Body of pancreas (tissue), 4 donors: ENCODE results near the gene GSTA3. TPM values are rescaled to one million over a fixed set of nuclear protein-coding genes. Genes with fewer than 3 reads are reported as not detected.
"Not testable (repeated sequence)": the region's sequence is repeated elsewhere in the genome, so short reads cannot be mapped to it uniquely, and the experiment has no call there.

Source experiments
- ATAC-seq: fragments of 150-250 bp; one replicate; pipeline ENCODE4 v1.9.1; 2016
- DNase-seq, 4 donors: peaks; one replicate each; pipeline ENCODE4 v3.0.0-alpha.2; 2019
- H3K27ac ChIP-seq, 4 donors: fragments of 200-600 bp; sonication (generic); 1 replicate in 3 of 4; 2 replicates in 1 of 4; pipeline versions ENCODE4 v1.5.1 to v1.6.1; 2016 to 2019; ENCODE audit warnings: mild to moderate bottlenecking in 1 of 4, mixed read lengths in 1 of 4, moderate library complexity in 1 of 4
- H3K27me3 ChIP-seq, 2 donors: fragments of 200-600 bp; sonication (generic); one replicate each; pipeline ENCODE4 v1.6.0; 2016; ENCODE audit warnings: mild to moderate bottlenecking in 1 of 2
- H3K36me3 ChIP-seq, 2 donors: fragments of 200-600 bp; sonication (generic); replicated peaks in 1 of 2; 2 replicates each; pipeline ENCODE4 v1.5.1; 2016; ENCODE audit warnings: low read depth in 2 of 2; ENCODE audit not compliant: insufficient read depth in 1 of 2
- H3K4me1 ChIP-seq: fragments of 200-600 bp; sonication (generic); one replicate; pipeline ENCODE4 v1.6.0; 2016
- H3K4me3 ChIP-seq, 2 donors: fragments of 200-600 bp; sonication (generic); 1 replicate in 1 of 2; 2 replicates in 1 of 2; pipeline ENCODE4 v1.5.1; 2016 to 2019
- H3K9me3 ChIP-seq, 3 donors: fragments of 200-600 bp; sonication (generic); 1 replicate in 2 of 3; 2 replicates in 1 of 3; pipeline ENCODE4 v1.5.1; 2016
- CTCF ChIP-seq, 7 experiments: fragments of 450-650 bp in 4 of 7; fragments of 200-600 bp in 3 of 7; sonication (generic) in 3 of 7; IDR thresholded peaks; one replicate each; pipeline ENCODE4 v1.5.1; 2016 to 2019; ENCODE audit warnings: antibody characterized with exemption in 7 of 7
- POLR2A ChIP-seq, 3 donors: fragments of 450-650 bp; IDR thresholded peaks; one replicate each; pipeline ENCODE4 v1.6.1; 2016; ENCODE audit warnings: antibody characterized with exemption in 3 of 3, mild to moderate bottlenecking in 2 of 3
- WGBS, 2 donors: methylation state at CpG; one replicate each; pipeline ENCODE4 v1.1.5; 2017; 5-methylcytosine and 5-hydroxymethylcytosine counted together
- intact Hi-C: fragments of 100-400 bp; cut with DNase I; formaldehyde crosslinking; loops from one replicate; pipeline ENCODE4 v1.15.1; 2023
- total RNA-seq, 2 donors: library from RNA; depleted of rRNA; stranded (reverse); fragments of >200 nt; gene quantifications; one replicate each; pipeline ENCODE4 v1.1.0, GENCODE V29; 2016

Gene GSTA3
- total RNA-seq, 2 donors from 2014 or later: not detected

- 81 to 85% methylated on average over 4 of the region's 4 CpGs for WGBS, 2 donors
- Histone ChIP-seq H3K9me3 (no peaks in the 10 kb centered on the region), H3K4me3 (no peak overlapping the region), H3K27ac (no peak overlapping the region), H3K27me3 (no peaks in the 10 kb centered on the region), H3K36me3 (no peaks in the 10 kb centered on the region), H3K4me1 (no peaks in the 10 kb centered on the region)
- intact Hi-C loops: no loop called here
- no peak for DNase-seq
- TF ChIP-seq POLR2A (IDR thresholded peaks at IDR 0.05): no peak
- no peak for TF ChIP-seq CTCF (IDR thresholded peaks at IDR 0.05)
- ATAC-seq: no peak
These were observed 9.0 kb downstream of the GSTA3 start for GRCh38 chr6:52900536-52900935.

- H3K4me1 ChIP-seq: peaks cover 29% of the 10 kb centered on the region
- 77 to 83% methylated on average over 3 of the region's 3 CpGs for WGBS, 2 donors
- DNase-seq, intact Hi-C loops, H3K36me3 ChIP-seq, H3K4me3 ChIP-seq, H3K9me3 ChIP-seq, H3K27ac ChIP-seq, ATAC-seq, H3K27me3 ChIP-seq: not testable (repeated sequence)
These were observed 13.7 kb downstream of the GSTA3 start for GRCh38 chr6:52895790-52896189.

DNA sequence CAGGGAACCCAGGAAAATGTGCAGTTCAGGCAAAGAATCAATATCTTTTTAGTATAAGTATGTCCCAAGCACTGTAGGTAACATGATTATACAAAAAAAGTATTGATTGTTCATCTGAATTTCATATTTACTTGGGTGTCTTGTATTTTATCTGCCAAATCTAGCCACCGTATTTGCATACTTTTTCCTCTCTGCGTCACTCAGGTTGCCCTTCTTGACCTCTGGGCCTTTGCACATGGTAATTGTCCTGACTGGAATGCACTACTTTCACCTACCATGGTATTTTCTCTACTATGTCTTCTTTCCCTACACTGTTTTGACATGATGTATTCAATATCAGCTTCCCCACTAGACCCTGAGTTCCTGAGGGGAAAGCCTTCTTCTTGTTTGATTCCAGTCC lies 15.2 kb downstream of the GSTA3 start:
- ATAC-seq: peak; percentile 58
- Histone ChIP-seq H3K4me1 (peaks cover 29% of the 10 kb centered on the region), H3K27ac (peak overlapping the region in 3 of 4 donors; percentile 49 to 69 (median 57)), H3K4me3 (no peak overlapping the region), H3K9me3 (no peaks in the 10 kb centered on the region), H3K27me3 (no peaks in the 10 kb centered on the region), H3K36me3 (no peaks in the 10 kb centered on the region)
- no peak for DNase-seq
- intact Hi-C loops: no loop called here
- TF ChIP-seq CTCF (IDR thresholded peaks at IDR 0.05) (no peak), POLR2A (IDR thresholded peaks at IDR 0.05) (no peak)
- 11 to 15% methylated on average over 2 of the region's 2 CpGs for WGBS, 2 donors

- H3K4me3 ChIP-seq: no peak overlapping the region
- DNase-seq (no peak), ATAC-seq (peak; percentile 66)
- TF ChIP-seq POLR2A (IDR thresholded peaks at IDR 0.05) (no peak), CTCF (IDR thresholded peaks at IDR 0.05) (no peak)
- intact Hi-C loops: no loop called here
- no peaks in the 10 kb centered on the region for H3K9me3 ChIP-seq
- no peaks in the 10 kb centered on the region for H3K27me3 ChIP-seq
- H3K36me3 ChIP-seq: no peaks in the 10 kb centered on the region
- 44 to 49% methylated on average over 2 of the region's 2 CpGs for WGBS, 2 donors
- peaks cover 29% of the 10 kb centered on the region for H3K4me1 ChIP-seq
- H3K27ac ChIP-seq: peak overlapping the region in 3 of 4 donors; percentile 49 to 69 (median 57)
These were observed 15.7 kb downstream of the GSTA3 start for GRCh38 chr6:52893803-52894202.

DNA sequence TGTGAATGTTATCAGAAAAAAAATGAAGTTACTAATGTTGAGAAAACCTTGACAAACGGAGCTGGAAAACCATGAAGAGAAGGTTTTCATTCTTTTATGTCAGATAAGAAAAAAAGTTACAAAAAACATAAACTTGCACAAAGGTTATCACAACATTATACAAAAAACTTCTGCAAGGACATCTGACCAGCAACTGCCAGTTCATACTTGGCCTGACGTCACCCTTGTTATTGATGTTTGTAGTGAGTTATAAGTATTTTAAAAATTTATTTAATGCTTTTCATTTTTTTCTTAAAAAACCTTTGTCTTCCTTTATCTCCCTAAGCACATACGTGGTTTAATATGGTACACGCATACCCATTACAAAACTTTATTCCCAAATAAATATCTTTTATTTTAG lies 16.3 kb downstream of the GSTA3 start:
- 25 to 27% methylated on average over 4 of the region's 4 CpGs for WGBS, 2 donors
- Histone ChIP-seq H3K4me3 (no peak overlapping the region), H3K36me3 (no peaks in the 10 kb centered on the region), H3K27me3 (no peaks in the 10 kb centered on the region), H3K4me1 (peaks cover 29% of the 10 kb centered on the region), H3K27ac (peak overlapping the region in 3 of 4 donors; percentile 49 to 69 (median 57)), H3K9me3 (no peaks in the 10 kb centered on the region)
- DNase-seq: peak in 2 of 4 donors; percentile 22 to 27
- ATAC-seq: peak; percentile 73
- intact Hi-C loops: no loop called here
- no peak for TF ChIP-seq POLR2A (IDR thresholded peaks at IDR 0.05)
- TF ChIP-seq CTCF (IDR thresholded peaks at IDR 0.05): no peak
